A673 (cell line): Measurements from ENCODE around the gene MAG.

Experiments
- EZH2 ChIP-seq: fragments of 200-600 bp; sonication (generic); IDR thresholded peaks from 2 replicates; pipeline ENCODE4 v1.6.1; 2017; ENCODE audit warnings: borderline replicate concordance, low read depth, mild to moderate bottlenecking, mixed read lengths, antibody characterized with exemption, low read length; ENCODE audit not compliant: poor library complexity, severe bottlenecking
- TF ChIP-seq, protein P1 (sequence below): fragments of 300-800, 200-600 bp; sonication (generic); conservative IDR thresholded peaks from 2 replicates; pipeline ENCODE4 v1.5.1; 2017; ENCODE audit warnings: low read depth, mild to moderate bottlenecking, antibody characterized with exemption, low read length, moderate library complexity, mixed read lengths

- no peak for TF ChIP-seq EZH2
- TF ChIP-seq, protein P1, sequence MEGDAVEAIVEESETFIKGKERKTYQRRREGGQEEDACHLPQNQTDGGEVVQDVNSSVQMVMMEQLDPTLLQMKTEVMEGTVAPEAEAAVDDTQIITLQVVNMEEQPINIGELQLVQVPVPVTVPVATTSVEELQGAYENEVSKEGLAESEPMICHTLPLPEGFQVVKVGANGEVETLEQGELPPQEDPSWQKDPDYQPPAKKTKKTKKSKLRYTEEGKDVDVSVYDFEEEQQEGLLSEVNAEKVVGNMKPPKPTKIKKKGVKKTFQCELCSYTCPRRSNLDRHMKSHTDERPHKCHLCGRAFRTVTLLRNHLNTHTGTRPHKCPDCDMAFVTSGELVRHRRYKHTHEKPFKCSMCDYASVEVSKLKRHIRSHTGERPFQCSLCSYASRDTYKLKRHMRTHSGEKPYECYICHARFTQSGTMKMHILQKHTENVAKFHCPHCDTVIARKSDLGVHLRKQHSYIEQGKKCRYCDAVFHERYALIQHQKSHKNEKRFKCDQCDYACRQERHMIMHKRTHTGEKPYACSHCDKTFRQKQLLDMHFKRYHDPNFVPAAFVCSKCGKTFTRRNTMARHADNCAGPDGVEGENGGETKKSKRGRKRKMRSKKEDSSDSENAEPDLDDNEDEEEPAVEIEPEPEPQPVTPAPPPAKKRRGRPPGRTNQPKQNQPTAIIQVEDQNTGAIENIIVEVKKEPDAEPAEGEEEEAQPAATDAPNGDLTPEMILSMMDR: no peak
Observed at GRCh38 chr19:35256566-35256965, 35.4 kb upstream of the MAG start.
